NCI-H510A treated with DMSO at 0.1 percent for 48 hours (cell line): ENCODE results near the gene TBC1D5.
"Not testable (repeated sequence)": the region's sequence is repeated elsewhere in the genome, so short reads cannot be mapped to it uniquely, and the experiment has no call there.

Source experiments
- DNase-seq: peaks from one replicate; lab custom pipeline; 2025; lab: John Stamatoyannopoulos, UW

TBC1D5 gene

DNA sequence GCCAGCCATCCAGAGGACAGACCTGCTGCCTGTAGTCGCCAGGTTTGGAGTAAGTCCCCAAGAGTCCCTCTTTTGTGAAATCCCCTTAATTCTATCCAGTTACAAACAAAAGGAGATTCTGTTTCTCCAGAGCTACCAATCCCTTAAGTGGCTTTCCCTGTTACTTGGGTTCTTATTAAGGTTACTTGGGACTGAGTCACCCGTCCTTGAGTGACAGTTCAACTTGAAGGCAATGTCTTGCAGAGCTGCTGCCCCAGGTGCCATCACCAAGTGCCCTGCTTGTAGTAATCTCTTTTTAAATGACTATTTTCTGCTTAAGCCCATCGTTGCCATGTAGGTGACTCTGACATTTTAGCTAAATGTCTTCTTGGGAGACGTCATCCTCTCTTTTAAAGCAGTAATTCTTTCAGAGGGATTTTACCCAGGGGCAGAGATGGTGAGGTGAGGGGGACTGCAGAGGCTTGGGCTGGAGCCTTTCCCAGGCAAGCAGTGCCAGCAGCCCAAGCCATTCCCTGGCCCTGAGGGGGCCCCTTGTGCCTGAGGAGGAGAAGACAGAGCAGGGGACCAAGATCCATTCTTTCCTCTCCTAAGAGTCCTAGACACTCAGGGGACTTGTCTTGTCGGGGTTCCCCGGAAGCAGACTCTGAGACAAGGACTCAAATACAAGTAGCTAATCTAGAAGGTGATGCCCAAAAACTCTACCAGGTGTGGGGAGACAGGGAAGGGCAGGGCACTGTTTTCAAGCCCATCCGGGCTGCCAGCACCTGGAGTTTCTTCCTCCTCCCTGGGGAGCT is 604.0 kb downstream of the TBC1D5 start:
- no peak for DNase-seq

DNA sequence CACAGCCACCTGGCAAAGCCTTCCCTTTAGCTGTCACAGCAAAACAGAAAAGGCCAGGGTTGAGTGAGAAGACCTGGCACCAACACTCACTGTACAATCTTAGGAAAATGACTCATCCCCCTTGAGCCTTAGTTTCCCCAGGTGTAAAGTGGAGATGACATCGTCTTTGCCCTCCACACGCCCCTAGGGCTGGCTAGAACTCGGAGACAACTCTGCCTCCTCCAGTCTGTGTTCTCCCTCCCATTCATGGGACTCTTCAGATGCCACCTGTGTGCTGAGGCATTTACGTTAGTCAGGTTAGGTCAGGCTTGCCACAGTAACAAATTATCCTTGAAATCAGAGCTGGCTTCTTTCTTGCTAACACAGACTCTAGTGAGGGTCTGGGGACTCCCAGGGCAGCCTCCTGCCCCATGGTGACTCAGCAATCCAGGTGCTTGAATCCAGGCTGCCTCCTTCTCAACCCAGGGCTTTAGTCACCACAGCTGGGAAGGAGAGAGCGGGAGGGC is 605.1 kb downstream of the TBC1D5 start:
- DNase-seq = no peak

DNA sequence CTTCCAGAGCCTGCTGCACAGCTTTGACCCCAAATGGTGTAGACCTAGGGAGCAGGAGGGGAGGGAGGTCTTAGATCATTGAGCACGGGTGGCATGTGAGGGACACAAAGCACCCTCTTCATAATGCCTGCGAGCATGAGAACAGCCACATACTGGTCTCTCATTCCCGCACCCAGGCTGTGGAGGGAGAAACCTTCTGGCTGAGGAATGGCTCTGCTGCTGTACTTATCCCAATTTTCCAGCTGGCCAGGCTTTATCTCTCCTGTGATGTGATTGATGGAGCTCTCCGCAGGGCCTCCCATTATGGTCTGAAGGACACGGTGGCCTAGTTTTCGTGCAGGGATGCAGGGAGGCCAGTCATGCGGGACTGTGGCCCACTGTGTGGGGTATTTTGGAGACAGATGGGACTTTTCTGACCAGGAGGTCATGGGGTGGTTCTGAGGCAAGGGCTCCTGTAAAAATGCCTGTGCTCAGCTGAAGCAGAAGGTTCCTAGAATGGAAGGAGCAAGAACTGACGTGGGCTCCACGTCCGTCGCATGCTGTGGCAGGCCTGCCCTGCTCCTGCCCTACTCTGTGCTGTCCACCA is 606.2 kb downstream of the TBC1D5 start:
- no peak for DNase-seq

DNA sequence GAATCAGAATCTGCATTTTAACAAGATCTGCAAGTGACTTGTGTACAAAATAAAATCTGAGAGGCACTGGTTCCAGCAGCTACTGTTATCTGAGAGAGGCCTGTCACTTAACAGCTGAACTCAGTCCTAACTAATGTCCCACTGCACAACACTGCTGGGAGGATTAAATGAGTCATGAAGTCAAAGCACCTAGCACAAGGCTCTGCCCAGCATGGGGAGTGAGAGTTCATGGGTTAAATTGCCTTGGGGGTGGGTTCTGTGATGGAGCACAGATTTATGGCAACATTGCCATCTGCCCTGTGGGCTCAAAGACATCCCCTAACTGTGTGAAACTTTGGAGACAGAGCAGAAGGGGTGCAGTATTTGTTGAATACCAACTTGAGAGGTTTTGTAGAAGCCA is 606.7 kb downstream of the TBC1D5 start:
- no peak for DNase-seq

DNA sequence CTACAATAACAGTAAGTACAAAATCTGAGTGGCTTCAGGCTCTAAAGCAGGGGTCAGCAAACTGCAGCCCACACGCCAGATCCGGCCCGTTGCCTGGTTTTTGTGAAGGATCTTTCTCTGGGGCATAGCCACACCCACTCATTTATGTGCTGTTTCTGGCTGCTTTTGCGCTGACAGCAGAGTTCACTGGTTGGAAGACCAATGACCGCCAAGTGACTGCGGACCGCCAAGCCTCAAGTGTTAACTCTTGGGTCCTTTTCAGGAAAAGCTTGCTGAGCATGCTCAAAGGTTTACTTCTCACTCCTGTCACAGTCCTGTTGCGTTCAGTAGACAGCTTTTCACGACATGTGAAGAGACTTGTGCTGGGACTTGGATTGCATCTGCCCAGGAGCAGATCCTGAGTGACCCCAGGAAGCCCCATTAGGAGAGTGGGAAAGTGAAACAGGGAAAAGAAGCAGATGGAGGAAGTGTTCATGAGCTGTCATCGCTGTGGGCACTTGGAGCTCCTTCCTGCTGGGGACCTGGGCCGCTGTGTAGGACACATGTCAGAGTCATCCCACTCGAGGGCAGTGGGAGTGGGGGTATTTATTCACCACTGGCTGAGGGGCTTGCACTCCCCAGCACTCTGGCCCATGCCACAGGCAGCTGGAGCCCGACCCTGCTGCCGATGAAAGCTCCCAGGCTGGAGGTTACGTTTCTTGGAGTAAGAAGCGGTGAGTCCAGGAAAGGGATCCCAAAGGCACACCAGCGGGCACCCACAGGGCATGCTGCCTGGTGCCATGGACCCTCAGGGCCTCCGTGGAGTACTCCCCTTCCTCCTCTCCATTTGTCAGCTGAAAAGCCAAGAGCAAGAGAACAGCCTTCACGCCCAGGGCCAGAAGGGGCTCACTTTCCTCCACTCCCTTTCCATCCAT is 608.5 kb downstream of the TBC1D5 start:
- DNase-seq = no peak

DNA sequence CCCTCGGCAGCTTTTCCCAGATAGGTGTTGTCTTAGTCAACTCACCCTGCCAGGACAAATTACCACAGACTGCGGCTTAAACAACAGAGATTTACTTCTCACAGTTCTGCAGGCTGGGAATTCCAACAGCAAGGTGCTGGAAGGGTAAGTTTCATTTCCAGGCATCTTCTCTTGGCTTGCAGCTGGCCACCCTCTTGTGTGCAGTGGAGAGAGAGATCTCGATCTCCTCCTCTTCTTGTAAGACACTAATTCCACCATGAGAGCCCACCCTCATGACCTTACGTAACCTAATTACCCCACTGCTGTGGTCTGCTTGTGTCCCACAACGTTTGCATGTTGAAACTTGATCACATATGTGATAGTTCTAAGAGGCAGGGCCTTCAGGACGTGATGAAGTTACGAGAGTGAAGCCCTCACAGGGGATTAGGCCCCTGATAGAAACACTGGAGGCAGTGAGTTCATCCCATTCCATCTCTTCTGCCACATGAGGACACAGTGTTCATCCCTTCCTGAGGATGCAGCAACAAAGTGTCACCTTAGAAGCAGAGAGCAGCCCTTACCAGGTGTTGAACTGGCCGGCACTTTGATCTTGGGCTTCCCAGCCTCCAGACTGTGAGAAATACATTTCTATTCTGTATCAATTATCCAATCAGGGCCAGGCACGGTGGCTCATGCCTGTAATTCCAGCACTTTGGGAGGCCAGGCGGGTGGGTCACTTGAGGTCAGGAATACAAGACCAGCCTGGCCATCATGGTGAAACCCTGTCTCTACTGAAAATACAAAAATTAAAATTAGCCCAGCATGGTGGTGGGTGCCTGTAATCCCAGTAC is 609.9 kb downstream of the TBC1D5 start:
- DNase-seq = no peak

DNA sequence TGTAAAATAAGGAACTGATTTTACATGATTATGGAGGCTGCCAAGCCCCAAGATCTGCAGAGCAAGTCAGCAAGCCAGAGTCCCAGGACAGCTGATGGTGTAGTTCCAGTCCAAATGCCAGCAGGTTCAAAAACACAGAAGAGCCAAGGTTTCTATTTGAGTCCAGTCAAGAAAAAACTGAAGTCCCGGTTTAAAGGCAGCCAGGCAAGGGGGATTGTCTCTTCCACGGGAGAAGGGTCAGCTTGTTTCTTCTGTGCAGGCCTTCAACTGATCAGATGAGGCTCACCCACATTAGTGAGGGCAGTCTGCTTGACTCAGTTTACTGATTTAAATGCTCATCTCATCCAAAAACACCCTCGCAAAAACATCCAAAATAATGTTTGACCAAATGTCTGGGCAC is 611.5 kb downstream of the TBC1D5 start:
- no peak for DNase-seq

DNA sequence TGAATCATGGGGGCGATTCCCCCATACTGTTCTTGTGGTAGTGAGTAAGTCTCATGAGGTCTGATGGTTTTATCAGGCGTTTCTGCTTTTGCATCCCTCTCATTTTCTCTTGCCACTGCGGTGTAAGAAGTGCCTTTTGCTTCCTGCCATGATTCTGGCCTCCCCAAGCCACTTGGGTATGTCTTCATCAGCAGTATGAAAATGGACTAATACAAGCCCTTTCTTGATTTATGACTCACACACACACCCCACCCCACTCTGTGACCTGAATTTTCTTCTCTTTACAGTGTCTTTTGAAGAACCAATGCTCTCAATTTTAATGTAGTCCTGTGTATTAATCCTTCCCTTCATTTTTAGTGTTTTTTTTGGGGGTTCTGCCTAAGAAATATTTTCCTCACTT is 612.9 kb downstream of the TBC1D5 start:
- no peak for DNase-seq

DNA sequence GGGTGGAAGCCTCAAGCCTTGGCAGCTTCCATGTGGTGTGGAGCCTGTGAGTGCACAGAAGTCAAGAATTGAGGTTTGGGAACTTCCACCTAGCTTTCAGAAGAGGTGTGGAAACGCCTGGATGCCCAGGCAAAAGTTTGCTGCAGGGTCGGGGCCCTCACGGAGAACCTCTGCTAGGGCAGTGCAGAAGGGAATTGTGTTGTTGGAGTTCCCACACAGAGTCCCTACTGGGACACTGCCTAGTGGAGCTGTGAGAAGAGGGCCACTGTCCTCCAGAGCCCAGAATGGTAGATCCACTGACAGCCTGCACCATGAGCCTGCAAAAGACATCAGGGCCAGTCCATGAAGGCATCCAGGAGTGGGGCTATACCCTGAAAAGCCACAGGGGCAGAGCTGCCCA is 613.8 kb downstream of the TBC1D5 start:
- DNase-seq = not testable (repeated sequence)

DNA sequence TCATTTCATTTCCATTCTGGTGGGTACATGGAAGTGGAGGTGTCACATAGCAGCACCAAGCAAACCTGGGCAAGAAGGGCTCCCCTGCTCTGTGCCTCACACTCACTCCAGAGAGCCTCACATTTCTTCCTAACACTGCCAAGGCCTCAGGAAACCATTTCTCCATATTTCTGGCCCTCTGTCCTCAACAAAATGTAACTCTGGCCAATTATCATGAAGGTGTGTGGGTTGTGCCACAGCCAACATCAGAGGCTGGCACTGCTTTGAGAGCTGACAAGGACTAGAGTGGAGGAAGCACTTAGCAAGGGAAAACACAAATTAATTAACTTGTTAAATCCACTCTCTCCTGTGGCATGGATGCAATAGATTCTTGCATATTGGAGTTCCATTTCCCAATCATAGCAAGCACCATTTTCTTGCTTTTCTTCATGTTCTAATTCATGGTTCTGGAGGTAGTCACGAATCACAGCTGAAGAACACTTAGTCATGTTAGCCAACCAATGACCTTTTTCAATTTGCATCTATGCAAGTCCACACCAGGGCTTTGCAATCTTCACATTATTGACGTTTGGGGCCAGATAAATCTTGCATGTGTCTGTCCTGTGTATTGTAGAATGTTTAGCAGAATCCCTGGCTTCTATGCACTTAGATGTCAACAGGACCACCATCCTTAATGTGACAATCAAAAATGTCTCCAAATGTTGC is 616.5 kb downstream of the TBC1D5 start:
- DNase-seq = no peak

DNA sequence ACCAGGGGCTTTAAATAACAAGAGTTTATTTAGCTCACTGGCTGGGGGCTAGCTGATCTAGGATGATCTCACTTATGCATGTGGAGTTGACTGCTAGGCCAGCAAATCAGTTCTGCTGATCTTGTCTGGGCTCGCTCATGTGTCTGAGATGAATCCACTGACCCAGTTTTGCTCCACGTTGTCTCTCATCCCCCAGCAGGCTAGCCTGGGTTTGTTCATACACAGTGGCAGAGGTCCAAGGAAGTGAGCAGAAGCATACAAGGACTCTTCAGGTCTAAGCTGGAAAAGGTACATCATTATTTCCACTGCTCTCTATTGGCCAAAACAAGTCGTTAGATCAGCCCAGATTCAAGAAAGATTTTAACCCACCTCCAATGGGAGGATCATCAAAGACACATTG is 619.7 kb downstream of the TBC1D5 start:
- DNase-seq = no peak

DNA sequence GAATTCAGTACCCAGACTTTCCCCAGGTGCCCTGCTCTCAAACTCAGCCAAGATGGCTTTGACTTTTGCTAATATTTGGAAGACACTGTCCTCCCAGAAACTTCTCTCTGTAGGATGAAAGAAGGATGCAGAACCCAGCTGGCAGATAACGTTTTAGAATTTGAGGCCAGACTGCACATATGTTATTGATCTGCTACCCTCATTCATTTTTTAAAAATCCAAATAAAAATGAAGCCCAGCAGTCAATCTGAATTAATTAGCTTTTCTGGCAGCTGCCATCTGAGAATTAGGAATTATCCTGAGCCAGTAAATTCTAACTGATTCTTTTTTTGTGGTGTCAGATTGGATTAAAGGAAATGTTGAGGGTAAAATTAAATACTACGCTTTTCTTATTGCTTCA is 621.1 kb downstream of the TBC1D5 start:
- no peak for DNase-seq

DNA sequence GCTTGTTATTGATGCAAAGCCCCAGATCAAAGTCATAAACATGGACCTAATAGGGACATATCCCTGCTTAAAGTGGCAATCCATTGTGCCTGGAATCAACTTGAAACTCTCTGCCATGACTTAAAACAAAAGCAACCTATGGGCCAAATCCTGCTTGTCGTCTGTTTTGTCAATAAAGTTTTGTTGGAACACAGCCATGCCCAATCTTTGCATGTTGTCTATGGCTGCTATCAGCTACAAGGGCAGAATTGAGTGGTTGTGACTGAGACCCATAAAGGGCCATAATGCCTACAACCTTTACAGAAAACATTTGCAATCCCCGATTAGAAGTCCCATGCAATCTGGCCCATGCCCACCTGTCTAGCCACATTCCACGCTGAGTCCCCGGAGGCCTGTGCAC is 622.3 kb downstream of the TBC1D5 start:
- DNase-seq = no peak

DNA sequence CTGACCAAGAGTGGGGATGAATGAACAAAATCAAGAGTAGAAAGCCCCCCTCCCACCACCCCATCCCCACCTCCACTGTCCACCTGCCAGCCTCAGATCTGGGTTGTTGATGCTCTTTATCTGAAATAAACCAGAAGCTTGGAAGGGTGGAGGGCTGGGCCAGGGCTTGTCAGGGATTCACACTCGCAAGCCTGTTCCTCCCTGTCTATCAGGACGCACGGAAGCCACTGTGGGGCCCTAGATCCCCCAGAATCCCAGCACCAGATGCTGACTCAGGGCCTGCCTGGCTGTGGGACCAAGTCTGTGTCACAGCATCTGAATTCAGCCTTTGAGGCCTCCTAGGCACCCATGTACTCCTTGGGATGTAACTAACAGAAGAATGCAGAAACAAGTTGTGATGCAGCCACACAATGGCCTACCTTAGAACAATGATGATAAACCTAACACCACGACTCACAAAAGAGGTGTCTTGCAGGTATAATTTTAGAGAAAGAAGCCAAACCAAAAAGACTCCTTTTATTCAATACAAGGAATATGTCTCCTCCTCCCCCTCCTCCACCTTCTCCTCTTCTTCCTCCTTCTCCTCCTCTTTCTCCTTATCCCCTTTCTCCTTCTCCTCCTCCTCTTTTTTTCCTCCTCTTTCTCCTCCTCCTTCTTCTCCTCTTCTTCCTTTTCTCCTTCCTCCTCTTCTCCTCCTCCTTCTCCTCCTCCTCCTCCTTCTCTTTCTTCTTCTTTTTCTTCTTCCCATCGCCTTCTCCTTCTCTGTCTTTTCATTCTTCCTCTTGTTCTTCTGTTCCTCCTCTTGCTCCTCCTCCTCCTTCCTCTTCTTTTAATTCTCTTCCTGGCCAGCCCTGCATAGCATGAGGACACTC is 623.0 kb downstream of the TBC1D5 start:
- DNase-seq = no peak

DNA sequence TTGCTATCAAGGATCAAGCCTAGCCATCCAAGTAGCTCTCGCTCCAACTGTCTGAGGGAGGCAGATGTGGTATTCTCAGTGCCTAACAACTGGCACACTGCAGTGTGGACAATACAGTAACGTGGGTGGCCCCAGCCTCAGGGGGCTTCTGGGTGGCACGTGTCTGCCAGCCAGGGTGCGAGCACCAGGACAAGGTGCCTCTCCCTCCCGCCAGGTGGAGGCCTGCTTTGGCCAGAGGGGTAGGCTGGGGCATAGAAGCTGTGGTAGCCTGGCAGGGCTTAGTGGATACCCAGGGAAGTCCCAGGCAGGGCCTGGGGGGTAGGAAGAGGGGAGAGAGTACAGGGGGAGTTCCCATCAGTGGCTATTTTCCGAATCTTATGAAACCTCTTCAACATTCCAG is 623.7 kb downstream of the TBC1D5 start:
- no peak for DNase-seq

DNA sequence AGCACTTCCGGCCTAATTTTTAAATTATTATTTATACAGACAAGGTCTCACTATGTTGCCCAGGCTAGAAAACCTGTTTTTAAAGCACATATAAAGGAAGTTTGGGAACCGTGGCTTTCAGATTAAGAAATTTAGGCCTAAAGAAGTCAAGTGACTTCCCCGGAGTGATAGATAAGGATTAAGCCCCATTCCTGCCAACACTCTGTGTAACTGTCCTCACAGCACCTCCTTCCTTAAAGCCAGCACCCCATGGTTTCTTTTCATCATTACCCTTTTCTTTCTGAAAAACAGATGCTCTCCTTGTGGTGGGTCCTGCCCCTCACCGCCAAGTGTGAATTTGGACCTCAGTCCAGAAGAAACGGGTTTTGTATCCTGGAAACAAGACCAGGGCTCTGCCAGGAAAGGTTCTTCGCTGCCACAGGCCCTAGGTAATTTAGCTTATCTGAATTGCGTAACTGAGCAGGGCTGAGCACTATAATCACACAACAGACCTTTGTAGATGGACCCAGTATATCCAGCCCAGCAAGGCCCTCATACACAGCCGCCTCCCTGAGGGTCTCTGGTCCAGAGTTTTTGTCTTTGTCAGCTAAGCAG is 626.3 kb downstream of the TBC1D5 start:
- no peak for DNase-seq

DNA sequence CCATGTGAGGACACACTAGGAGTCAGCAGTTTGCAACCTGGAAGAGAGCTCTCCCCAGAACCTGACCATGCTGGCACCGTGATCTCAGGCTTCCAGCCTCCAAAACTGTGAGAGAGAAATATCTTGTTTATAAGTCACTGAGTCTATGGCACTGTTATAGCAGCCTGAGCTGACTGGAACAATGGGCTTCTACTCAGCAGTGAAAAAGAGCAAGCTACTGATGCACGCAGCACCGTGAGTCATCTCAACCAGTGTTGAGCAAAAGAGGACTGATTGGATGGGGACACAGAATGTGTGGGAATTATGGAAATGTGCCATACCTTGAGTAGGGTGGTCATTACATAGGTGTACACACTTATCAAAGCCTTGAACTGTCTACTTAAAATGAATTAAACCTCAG is 627.2 kb downstream of the TBC1D5 start:
- no peak for DNase-seq

DNA sequence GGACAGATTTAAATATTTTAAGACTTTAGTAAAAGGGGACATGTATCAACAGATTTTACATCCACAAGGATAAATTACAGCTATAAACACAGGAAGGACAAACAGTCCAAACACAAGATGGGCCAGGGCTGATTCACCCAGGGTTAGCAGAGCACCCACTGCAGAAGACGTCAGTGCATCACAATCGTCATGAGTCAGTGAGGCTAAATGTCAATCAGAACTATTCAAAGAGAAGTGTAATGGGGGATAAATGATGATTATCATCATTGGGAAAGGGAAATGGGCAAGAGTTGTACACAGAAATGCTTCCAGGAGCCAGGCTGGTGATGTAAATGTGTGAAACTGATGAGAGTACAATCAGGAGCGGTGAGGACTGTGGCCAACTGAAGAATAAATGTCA is 630.8 kb downstream of the TBC1D5 start:
- no peak for DNase-seq

DNA sequence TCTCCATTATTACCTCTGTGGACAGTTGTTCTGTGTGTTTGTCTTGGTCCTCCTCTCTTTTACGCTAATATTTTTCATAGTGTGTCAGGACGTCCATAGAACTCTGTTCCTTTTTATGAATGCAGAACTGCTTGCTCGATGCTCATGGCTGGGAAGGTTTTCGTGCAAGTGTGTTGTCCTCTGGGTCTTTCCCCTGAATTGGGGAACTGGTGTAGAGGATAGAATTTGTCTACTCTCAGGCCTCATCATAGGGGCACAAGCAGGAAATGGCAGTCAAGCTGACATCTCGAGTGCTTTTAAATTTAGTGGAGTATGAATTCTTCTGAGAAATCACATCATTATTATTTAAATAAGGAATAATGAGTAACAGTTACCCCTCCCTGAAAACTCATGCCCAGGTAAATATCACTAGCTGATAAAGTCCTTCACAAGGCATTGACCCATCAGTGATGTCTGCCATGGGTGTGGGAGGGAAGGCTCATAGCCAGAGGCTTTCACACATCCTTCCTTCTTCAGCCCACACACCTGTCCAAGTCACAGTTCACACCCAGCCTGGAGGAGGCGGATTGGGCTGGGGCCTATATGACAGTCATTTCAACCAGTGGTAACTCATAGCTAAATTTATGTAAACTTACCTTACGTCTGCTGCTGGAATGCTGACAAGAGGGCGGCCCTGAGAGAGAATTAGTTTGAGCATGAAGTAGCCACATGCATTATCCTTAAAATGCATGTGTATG is 631.6 kb downstream of the TBC1D5 start:
- DNase-seq = no peak
